Astrocyte of the spinal cord (primary cell): Measurements from ENCODE around the gene LPA.

Source experiments
- DNase-seq: peaks from one replicate; pipeline ENCODE4 v3.0.0; 2011; ENCODE audit warnings: low read depth, low spot score
- H3K4me3 ChIP-seq: 2 replicates; pipeline ENCODE4 v1.5.1; 2011; ENCODE audit warnings: low read depth, mild to moderate bottlenecking, low read length, moderate library complexity
- CTCF ChIP-seq: IDR thresholded peaks from 2 replicates; pipeline ENCODE4 v1.5.1; 2012; ENCODE audit warnings: low read depth, mild to moderate bottlenecking, low read length, inconsistent platforms
- in situ Hi-C: cut with HindIII; loops from 2 replicates; pipeline ENCODE4 v1.10.0; 2017; ENCODE audit warnings: low sequenced_read_pairs

LPA gene

DNA sequence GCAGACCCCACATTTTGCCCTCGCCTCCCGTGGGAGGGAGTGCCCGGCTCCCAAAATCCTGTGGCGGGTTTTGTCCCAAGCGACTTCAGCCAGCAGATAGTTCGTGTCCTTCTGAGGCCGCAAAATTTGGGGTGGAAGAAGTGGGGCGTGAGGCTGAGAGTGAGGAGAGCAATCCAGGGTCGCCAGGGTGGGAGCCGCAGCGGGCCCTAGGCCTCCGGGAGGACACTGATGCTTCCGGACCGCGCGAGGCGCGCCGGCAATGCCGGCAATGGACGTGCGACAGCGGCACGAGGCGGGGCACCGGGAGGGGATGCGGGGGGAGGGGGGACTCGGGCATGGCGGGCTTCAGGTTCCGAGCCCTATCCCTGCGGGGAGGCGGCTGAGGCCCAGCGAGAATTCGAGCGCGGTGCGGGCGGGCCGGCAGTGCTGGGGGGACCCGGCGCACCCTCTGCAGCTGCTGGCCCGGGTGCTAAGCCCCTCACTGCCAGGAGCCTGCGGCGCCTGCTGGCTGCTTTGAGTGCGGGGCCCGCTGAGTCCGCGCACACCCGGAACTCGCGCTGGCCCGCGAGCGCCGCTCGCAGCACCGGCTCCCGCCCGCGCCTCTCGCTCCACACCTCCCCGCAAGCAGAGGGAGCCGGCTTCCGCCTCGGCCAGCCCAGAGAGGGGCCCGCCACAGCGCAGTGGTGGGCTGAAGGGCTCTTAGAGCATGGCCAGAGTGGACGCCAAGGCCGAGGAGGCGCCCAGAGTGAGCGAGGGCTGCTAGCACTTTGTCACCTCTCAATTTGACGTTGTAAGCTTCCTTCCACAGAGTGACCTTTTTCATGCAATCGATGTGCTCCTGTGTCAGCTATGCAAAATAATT, 143.8 kb downstream of the LPA start:
- TF ChIP-seq CTCF: no peak
- peak; percentile 70 for DNase-seq
- in situ Hi-C loops: no loop called here
- H3K4me3 ChIP-seq: peak overlapping the region; percentile 63

DNA sequence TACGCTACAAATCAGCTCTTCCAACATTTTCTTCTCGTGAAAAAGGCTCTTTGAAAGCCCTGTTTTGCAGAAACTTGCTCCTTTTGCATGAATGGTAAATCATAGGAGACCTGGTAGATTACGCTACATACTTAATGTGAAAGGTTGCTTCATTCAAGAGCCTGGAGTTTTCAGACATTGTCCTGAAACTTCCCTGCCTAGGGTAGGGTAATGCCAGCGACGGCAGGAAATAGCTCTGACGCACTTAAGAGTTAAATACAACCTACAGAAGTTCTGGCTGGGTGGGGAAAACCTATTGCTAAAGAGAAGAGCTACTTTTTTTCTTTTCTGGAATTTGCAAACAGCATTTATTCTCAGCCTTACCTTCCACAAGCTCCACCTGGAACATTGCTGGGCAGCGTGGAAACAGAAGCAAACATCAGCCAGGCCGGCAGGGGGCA, 144.5 kb downstream of the LPA start:
- peak overlapping the region; percentile 63 for H3K4me3 ChIP-seq
- DNase-seq: no peak
- in situ Hi-C loops: no loop called here
- peak; percentile 93 for TF ChIP-seq CTCF

DNA sequence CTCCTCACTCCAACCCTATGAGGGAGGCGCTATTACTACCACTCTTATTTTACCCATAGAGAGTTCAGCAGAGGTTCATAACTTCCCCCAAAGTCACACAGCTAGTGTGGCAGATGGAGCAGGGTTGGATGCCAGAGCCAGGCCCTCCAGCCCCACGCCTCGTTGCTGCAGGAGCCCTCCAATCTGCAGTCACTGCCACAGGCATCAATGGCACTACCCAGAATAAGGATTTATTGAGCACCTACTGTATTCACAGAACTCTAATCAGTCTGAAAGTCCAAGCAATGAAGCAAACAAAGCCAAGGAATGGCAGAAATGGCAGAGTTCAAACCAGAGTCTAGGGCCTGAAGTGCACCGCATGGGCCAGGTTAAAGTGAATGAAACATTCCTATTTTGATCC, 144.9 kb downstream of the LPA start:
- TF ChIP-seq CTCF: no peak
- H3K4me3 ChIP-seq: no peak overlapping the region
- DNase-seq: no peak
- in situ Hi-C loops: no loop called here

DNA sequence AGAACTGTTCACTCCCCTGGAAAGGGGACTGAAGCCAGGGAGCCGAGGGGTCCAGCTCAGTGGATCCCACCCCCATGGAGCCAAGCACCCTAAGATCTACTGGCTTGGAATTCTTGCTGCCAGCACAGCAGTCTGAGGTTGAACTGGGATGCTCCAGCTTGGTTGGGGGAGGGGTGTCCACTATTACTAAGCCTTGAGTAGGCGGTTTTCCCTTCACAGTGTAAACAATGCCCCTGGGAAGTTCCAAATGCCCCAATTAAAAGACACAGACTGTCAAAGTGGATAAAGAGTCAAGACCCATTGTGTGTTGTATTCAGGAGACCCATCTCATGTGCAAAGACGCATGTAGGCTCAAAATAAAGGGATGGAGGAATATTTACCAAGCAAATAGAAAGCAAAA, 150.2 kb downstream of the LPA start:
- DNase-seq: no peak
- in situ Hi-C loops: no loop called here
- H3K4me3 ChIP-seq: no peak overlapping the region
- TF ChIP-seq CTCF: no peak

DNA sequence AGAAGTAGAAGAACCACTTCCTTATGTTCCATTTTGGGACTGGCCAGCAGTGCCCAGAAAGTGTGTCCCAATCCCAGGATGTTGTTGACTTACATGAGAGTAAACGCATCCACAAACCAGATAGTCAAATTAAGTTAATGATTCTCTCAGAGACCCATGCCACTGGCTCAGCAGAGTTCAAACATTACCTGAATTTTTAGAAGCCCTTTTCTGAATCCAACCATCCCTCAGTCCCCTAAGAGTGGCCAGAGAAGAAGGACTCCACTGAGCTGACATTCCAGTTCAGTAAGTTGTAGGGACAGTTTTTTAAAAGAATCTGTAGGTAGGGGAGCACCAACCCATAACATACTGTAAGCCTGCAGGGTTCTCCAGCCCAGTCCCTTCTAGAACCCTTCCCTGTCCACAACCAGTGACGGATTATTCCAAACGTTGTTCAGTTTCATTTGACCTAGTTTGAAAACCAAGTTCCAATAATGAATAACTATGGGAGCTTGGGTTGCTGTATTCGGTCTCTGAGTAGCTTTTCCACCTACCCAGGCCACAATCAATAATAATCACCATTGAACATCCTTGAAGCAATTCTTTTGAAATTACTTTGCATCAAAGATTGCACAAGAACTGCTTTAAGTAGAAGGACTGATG, 153.0 kb downstream of the LPA start:
- no peak for DNase-seq
- in situ Hi-C loops: no loop called here
- TF ChIP-seq CTCF: no peak
- no peak overlapping the region for H3K4me3 ChIP-seq

DNA sequence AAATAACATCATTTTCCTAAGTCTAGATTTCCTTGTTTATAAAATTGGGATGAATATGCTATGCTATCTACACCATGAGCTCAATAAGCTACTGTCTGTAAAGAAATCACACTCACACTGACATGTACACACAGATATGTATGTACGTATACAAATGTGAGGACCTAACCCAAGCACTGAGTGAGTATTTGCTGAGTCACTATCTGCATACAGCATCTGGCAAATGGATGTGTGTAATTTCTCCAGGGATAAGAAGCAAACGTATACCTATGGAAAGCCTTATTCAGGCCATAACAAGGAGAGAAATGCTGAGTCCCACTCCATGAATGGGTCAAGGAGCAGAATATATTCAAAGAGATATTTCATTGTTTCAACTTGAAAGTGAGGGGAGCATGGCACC, 153.9 kb downstream of the LPA start:
- in situ Hi-C loops: no loop called here
- DNase-seq: peak; percentile 25
- H3K4me3 ChIP-seq: no peak overlapping the region
- TF ChIP-seq CTCF: no peak
